ENCODE data around the gene KAT14.

DNA sequence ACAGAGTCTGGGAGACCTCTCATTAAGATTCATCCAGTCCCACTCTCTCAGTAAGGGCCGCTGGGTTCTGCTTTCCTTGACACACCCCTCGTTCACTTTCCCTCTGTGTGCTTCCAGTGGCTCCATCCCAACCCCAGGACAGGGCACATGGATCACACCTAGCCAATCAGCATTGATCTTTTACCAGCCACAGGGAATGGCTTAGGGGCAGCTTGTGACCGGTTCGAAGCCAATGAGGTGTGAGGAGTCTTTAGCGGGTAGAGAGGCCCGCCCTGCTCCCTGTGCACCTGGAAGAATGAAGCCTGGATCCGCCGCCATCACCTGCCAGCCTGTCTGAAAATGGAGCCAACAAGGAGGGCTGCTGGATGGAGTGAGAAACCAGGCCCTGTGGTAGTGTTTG is 44.8 kb upstream of the KAT14 start:
- TF ChIP-seq, protein P1, sequence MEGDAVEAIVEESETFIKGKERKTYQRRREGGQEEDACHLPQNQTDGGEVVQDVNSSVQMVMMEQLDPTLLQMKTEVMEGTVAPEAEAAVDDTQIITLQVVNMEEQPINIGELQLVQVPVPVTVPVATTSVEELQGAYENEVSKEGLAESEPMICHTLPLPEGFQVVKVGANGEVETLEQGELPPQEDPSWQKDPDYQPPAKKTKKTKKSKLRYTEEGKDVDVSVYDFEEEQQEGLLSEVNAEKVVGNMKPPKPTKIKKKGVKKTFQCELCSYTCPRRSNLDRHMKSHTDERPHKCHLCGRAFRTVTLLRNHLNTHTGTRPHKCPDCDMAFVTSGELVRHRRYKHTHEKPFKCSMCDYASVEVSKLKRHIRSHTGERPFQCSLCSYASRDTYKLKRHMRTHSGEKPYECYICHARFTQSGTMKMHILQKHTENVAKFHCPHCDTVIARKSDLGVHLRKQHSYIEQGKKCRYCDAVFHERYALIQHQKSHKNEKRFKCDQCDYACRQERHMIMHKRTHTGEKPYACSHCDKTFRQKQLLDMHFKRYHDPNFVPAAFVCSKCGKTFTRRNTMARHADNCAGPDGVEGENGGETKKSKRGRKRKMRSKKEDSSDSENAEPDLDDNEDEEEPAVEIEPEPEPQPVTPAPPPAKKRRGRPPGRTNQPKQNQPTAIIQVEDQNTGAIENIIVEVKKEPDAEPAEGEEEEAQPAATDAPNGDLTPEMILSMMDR (IDR thresholded peaks at IDR 0.05): no peak
- TF ChIP-seq POLR2AphosphoS5 (IDR thresholded peaks at IDR 0.05): no peak

Measured in breast epithelium (tissue), 3 donors.